ENCODE data around the gene PNKP.

The PNKP gene

GRCh38 chr19:49907745-49908446, 40.5 kb upstream of the PNKP start:
- TF ChIP-seq PAX5 (IDR thresholded peaks at IDR 0.05; ENCODE audit: insufficient read depth, low read length, severe bottlenecking) (no peak), TAF1 (IDR thresholded peaks at IDR 0.05; ENCODE audit: low read depth, low read length) (no peak), POLR2A (IDR thresholded peaks at IDR 0.05; ENCODE audit: low read depth, low read length) (no peak), POLR2AphosphoS5 (IDR thresholded peaks at IDR 0.05; ENCODE audit: low read depth, low read length) (no peak), SPI1 (IDR thresholded peaks at IDR 0.05; ENCODE audit: low read depth, low read length) (no peak)
- no peak for DNase-seq (ENCODE audit: insufficient read length, low spot score)
- FAIRE-seq: no peak

GRCh38 chr19:49906879-49907564, 39.6 kb upstream of the PNKP start:
- FAIRE-seq (no peak), DNase-seq (ENCODE audit: insufficient read length, low spot score) (no peak)
- no peak for TF ChIP-seq POLR2A (IDR thresholded peaks at IDR 0.05; ENCODE audit: low read depth, low read length)

DNA sequence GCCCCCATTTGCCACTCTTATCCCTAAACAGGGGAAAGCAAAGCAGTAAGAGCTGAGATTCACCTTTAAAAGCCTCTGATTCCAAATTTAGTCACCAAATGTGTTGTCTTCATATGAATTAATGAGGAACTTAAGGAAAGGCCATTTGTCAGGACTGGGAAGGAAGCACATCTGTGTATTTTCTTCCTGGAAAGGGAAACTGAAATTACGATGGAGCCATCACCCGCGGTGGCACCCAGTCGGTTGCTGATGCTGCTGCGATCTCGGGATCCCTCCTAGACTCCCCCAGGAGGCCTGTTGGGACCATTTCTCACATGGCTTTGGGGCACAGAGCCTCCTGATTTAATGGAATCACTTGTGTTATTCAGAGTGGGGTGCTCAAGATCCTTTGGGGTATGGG, 36.8 kb upstream of the PNKP start:
- DNase-seq (ENCODE audit: insufficient read length, low spot score): no peak
- no peak for FAIRE-seq
- no peak for TF ChIP-seq POLR2AphosphoS5 (IDR thresholded peaks at IDR 0.05; ENCODE audit: low read depth, low read length)
- no peak for TF ChIP-seq POLR2A (IDR thresholded peaks at IDR 0.05; ENCODE audit: low read depth, low read length)
- no peak for TF ChIP-seq SPI1 (IDR thresholded peaks at IDR 0.05; ENCODE audit: low read depth, low read length)
- no peak for TF ChIP-seq PAX5 (IDR thresholded peaks at IDR 0.05; ENCODE audit: insufficient read depth, low read length, severe bottlenecking)
- no peak for TF ChIP-seq POU2F2 (IDR thresholded peaks at IDR 0.05; ENCODE audit: low read depth, low read length)
- no peak for TF ChIP-seq TAF1 (IDR thresholded peaks at IDR 0.05; ENCODE audit: low read depth, low read length)

DNA sequence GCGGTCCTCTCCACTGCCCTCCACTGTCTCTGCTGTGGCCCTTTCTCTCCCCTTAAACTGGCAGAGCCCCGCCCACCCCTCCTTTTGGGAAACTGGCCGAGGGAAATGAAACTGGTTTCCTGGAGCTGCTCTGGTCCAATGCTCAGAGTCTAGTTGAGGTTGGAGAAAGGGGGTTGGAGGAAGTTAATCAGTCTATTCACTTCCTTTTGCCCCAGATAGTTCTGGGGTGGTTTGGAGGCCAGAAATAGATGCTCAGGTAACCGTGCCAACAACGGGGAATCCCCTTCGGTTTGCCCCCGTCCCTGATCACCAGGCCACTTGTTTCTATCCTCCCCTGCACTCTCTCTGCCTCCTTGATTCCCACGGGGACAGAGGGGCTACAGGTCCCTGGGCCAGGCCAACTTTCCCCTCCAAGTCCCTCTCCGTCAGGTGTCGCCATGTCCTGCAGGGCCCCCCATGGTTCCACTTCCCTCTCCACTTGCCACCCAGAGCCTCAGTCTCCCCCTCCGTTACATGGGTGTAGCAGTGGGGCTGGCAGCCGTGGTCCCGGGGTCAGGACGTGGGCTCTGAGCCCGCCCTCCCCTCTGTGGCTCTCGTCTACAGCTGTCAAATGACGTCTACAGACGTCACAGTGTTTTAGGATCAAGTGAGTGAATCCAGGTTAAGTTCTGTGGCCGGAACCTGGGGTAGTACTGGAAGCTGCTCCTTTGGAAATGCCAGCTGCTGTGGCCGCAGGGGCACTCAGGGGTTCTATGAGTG, 29.7 kb upstream of the PNKP start, which contains the start of gene IL4I1:
Gene IL4I1 (minus strand): TSS at position 25 of the 759 bp plus-strand sequence. CDS start 727 bp downstream, outside the sequence.
- DNase-seq (ENCODE audit: insufficient read length, low spot score) (peak; percentile 70), FAIRE-seq (peak; percentile 98)
- no peak for TF ChIP-seq PAX5 (IDR thresholded peaks at IDR 0.05; ENCODE audit: insufficient read depth, low read length, severe bottlenecking)
- TF ChIP-seq POLR2AphosphoS5 (IDR thresholded peaks at IDR 0.05; ENCODE audit: low read depth, low read length): peak; percentile 48; the same call in 1 of the 2 replicates
- peak; percentile 78 for TF ChIP-seq SPI1 (IDR thresholded peaks at IDR 0.05; ENCODE audit: low read depth, low read length)

DNA sequence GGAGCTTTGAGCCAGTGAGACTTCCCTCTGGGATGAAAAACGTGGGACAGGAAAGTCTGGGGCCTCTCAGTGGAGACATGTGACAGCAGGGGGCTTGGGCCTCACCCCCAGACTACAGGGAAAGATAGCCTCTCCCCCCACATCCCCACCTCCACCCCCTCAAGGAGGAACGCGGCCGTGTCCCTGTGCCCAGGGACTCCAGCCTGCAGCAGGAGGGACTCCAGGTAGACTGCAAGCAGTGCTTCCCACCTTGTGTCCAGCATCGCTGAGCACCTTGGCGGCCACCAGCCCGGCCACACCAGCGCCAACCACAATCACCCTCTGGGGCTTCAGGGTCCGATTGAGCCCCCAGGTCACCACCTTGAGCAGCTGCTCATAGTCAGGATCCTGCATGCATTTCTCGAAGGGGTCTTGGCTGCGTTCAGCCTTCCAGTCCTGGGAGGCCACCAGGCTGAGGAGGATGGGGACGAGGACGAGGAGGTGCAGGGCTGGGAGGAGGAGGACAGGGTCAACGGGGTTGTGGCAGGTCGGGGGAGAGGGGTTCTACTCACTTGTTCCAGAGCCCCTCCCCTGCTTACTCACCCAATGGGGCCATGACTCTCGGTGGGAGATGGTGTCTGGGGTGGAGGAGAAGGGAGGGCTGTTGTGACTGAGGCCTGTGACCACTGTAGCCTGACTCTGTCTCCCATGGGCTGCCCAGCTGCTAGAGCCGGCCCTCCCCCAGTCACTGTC, 28.4 kb upstream of the PNKP start:
- FAIRE-seq (peak; percentile 86), DNase-seq (ENCODE audit: insufficient read length, low spot score) (peak; percentile 42)
- no peak for TF ChIP-seq SPI1 (IDR thresholded peaks at IDR 0.05; ENCODE audit: low read depth, low read length)
- peak; percentile 46; the same call in 1 of the 2 replicates for TF ChIP-seq POU2F2 (IDR thresholded peaks at IDR 0.05; ENCODE audit: low read depth, low read length)
- TF ChIP-seq POLR2A (IDR thresholded peaks at IDR 0.05; ENCODE audit: low read depth, low read length): no peak; the same call in 1 of the 2 replicates
- TF ChIP-seq PAX5 (IDR thresholded peaks at IDR 0.05; ENCODE audit: insufficient read depth, low read length, severe bottlenecking): no peak
- TF ChIP-seq TAF1 (IDR thresholded peaks at IDR 0.05; ENCODE audit: low read depth, low read length): 0 out of 2 replicates have a peak, but pooled peaks have one; percentile 6
- peak; percentile 15; the same call in 1 of the 2 replicates for TF ChIP-seq POLR2AphosphoS5 (IDR thresholded peaks at IDR 0.05; ENCODE audit: low read depth, low read length)

DNA sequence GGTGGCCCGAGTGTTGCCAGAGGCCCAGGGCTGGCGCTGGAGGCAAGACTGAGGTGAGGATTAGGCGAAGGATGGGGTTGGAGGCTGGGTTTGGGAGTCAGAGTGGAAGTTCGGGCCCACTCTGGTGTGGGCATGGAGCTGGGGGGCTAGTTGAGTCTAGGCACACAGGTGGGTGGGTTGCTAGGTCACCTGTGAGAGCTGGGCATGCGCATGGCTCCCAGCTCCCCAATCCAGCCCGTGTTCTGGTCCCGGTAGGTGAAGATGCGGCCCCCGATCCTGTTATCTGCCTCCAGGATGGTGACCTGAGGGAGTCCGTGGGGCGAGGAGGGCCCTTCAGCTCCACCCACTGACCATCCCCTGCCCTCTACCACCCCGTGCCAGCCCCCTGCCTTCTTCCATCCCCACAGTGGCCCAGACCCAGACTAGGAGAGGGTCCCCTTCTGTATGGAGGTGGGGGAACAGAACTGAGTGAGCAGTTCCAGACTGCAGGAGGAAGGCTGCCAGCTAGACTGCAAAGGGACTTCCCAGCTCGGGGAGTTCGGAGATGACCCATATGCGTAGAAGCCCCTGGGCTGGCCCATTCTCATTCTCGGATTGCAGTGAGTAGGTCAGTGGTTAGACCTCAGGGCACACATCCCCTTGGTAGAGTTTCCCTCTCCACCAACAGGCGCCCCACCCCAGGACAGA, 27.6 kb upstream of the PNKP start:
- FAIRE-seq: peak; percentile 43

GRCh38 chr19:49894011-49894664, 26.8 kb upstream of the PNKP start:
- no peak for TF ChIP-seq POLR2A (IDR thresholded peaks at IDR 0.05; ENCODE audit: low read depth, low read length)
- no peak for TF ChIP-seq TAF1 (IDR thresholded peaks at IDR 0.05; ENCODE audit: low read depth, low read length)
- TF ChIP-seq POLR2AphosphoS5 (IDR thresholded peaks at IDR 0.05; ENCODE audit: low read depth, low read length): no peak
- no peak for TF ChIP-seq SPI1 (IDR thresholded peaks at IDR 0.05; ENCODE audit: low read depth, low read length)
- DNase-seq (ENCODE audit: insufficient read length, low spot score) (no peak), FAIRE-seq (no peak)

More for the DNA sequence above, 27.6 kb upstream of the PNKP start:
- TF ChIP-seq TAF1 (IDR thresholded peaks at IDR 0.05; ENCODE audit: low read depth, low read length): peak; percentile 21; the same call in 1 of the 2 replicates
- peak; percentile 68 for TF ChIP-seq SPI1 (IDR thresholded peaks at IDR 0.05; ENCODE audit: low read depth, low read length)
- TF ChIP-seq PAX5 (IDR thresholded peaks at IDR 0.05; ENCODE audit: insufficient read depth, low read length, severe bottlenecking): no peak
- DNase-seq (ENCODE audit: insufficient read length, low spot score): peak; percentile 44

GRCh38 chr19:49892716-49893115, 25.3 kb upstream of the PNKP start:
- DNase-seq (ENCODE audit: insufficient read length, low spot score) (no peak), FAIRE-seq (no peak)
- TF ChIP-seq PAX5 (IDR thresholded peaks at IDR 0.05; ENCODE audit: insufficient read depth, low read length, severe bottlenecking) (no peak), POU2F2 (IDR thresholded peaks at IDR 0.05; ENCODE audit: low read depth, low read length) (no peak), POLR2AphosphoS5 (IDR thresholded peaks at IDR 0.05; ENCODE audit: low read depth, low read length) (no peak), POLR2A (IDR thresholded peaks at IDR 0.05; ENCODE audit: low read depth, low read length) (no peak), TAF1 (IDR thresholded peaks at IDR 0.05; ENCODE audit: low read depth, low read length) (no peak), SPI1 (IDR thresholded peaks at IDR 0.05; ENCODE audit: low read depth, low read length) (no peak)
